Osteocyte (in vitro differentiated cells): Measurements from ENCODE around the gene AGFG1. TPM values are rescaled to one million over a fixed set of nuclear protein-coding genes. Genes with fewer than 3 reads are reported as not detected.

Source experiments
- DNase-seq: peaks from one replicate; pipeline ENCODE4 v3.0.0; 2021; ENCODE audit warnings: mixed read lengths; ENCODE audit not compliant: unreplicated experiment; ENCODE audit errors: extremely low spot score
- H3K27ac Mint-ChIP-seq: one replicate; pipeline ENCODE4 v1.8.0; 2021; ENCODE audit warnings: mild to moderate bottlenecking, mixed read lengths; ENCODE audit not compliant: unreplicated experiment
- H3K27me3 Mint-ChIP-seq: one replicate; pipeline ENCODE4 v1.8.0; 2021; ENCODE audit warnings: mixed read lengths; ENCODE audit not compliant: unreplicated experiment
- H3K36me3 Mint-ChIP-seq: one replicate; pipeline ENCODE4 v1.8.0; 2021; ENCODE audit warnings: mixed read lengths; ENCODE audit not compliant: unreplicated experiment
- H3K4me1 Mint-ChIP-seq: one replicate; pipeline ENCODE4 v1.8.0; 2021; ENCODE audit warnings: mixed read lengths; ENCODE audit not compliant: unreplicated experiment
- H3K4me3 Mint-ChIP-seq: one replicate; pipeline ENCODE4 v1.8.0; 2021; ENCODE audit warnings: mild to moderate bottlenecking, moderate library complexity, mixed read lengths; ENCODE audit not compliant: unreplicated experiment
- H3K9me3 Mint-ChIP-seq: one replicate; pipeline ENCODE4 v1.8.0; 2021; ENCODE audit warnings: mixed read lengths; ENCODE audit not compliant: unreplicated experiment
- total RNA-seq: library from RNA; stranded (reverse); gene quantifications from 2 replicates; pipeline ENCODE4 v1.2.1, GENCODE V29; 2021
- TF ChIP-seq, protein P1 (sequence below): fragments of 200-600 bp; sonication (generic); IDR thresholded peaks from 2 replicates; pipeline ENCODE4 v1.5.0; 2021; ENCODE audit warnings: antibody characterized with exemption, mild to moderate bottlenecking, moderate library complexity

Gene AGFG1
- total RNA-seq, 1 donor from 2014 or later: 55.1 TPM

DNA sequence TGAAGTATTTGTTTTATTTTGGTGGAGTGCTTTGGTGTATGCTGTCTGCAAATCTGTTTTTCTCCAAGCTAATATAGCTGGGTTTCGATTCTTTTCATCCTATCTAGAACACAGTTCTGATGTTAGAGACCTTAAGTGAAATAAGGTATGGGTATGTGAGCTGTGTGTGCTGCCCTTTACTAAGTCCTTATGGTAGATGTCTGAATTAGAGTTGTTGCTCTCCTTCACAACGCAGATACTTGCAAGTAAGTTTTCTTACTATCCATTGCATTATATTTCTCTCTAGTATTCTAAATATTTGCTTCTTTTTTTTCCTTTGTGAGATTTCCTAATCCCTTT lies 38.6 kb downstream of the AGFG1 start:
- no peak for DNase-seq
- Mint-ChIP-seq H3K4me1 (peaks cover 36% of the 10 kb centered on the region), H3K9me3 (no peaks in the 10 kb centered on the region), H3K36me3 (peaks cover 1% of the 10 kb centered on the region), H3K27ac (no peak overlapping the region), H3K27me3 (no peaks in the 10 kb centered on the region), H3K4me3 (no peak overlapping the region)
- TF ChIP-seq, protein P1, sequence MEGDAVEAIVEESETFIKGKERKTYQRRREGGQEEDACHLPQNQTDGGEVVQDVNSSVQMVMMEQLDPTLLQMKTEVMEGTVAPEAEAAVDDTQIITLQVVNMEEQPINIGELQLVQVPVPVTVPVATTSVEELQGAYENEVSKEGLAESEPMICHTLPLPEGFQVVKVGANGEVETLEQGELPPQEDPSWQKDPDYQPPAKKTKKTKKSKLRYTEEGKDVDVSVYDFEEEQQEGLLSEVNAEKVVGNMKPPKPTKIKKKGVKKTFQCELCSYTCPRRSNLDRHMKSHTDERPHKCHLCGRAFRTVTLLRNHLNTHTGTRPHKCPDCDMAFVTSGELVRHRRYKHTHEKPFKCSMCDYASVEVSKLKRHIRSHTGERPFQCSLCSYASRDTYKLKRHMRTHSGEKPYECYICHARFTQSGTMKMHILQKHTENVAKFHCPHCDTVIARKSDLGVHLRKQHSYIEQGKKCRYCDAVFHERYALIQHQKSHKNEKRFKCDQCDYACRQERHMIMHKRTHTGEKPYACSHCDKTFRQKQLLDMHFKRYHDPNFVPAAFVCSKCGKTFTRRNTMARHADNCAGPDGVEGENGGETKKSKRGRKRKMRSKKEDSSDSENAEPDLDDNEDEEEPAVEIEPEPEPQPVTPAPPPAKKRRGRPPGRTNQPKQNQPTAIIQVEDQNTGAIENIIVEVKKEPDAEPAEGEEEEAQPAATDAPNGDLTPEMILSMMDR: no peak

GRCh38 chr2:227511239-227511930 lies 39.4 kb downstream of the AGFG1 start:
- H3K27me3 Mint-ChIP-seq: no peaks in the 10 kb centered on the region
- no peak overlapping the region for H3K27ac Mint-ChIP-seq
- peaks cover 1% of the 10 kb centered on the region for H3K36me3 Mint-ChIP-seq
- no peak overlapping the region for H3K4me3 Mint-ChIP-seq
- no peak for DNase-seq
- no peaks in the 10 kb centered on the region for H3K9me3 Mint-ChIP-seq
- TF ChIP-seq, protein P1: no peak
- peaks cover 39% of the 10 kb centered on the region for H3K4me1 Mint-ChIP-seq

DNA sequence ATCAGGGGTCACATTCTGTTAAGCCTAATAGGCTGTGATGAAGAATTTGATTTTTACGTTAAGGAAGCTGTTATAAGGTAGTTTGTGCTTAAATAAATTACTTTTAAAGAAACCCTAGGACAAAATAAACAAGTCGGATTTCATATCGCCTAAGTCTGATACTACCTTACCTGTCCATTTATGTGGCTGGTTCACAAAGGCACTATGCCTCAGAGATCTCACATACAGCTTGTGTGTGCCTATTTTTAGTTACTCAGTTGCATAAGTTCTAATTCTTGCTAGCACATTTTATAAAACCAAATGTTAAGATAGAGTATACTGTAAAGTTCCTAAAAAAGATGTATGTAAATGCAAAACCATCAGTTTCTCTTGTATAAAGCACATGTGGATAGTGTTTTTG lies 40.0 kb downstream of the AGFG1 start:
- H3K36me3 Mint-ChIP-seq: peaks cover 1% of the 10 kb centered on the region
- TF ChIP-seq, protein P1: no peak
- DNase-seq: no peak
- no peak overlapping the region for H3K4me3 Mint-ChIP-seq
- no peak overlapping the region for H3K27ac Mint-ChIP-seq
- no peaks in the 10 kb centered on the region for H3K9me3 Mint-ChIP-seq
- peaks cover 36% of the 10 kb centered on the region for H3K4me1 Mint-ChIP-seq
- H3K27me3 Mint-ChIP-seq: no peaks in the 10 kb centered on the region

GRCh38 chr2:227513113-227513512 lies 41.2 kb downstream of the AGFG1 start:
- Mint-ChIP-seq H3K4me1 (peaks cover 44% of the 10 kb centered on the region), H3K27me3 (no peaks in the 10 kb centered on the region), H3K4me3 (no peak overlapping the region), H3K27ac (peak overlapping the region; percentile 21), H3K9me3 (no peaks in the 10 kb centered on the region), H3K36me3 (no peaks in the 10 kb centered on the region)
- TF ChIP-seq, protein P1: no peak
- no peak for DNase-seq

DNA sequence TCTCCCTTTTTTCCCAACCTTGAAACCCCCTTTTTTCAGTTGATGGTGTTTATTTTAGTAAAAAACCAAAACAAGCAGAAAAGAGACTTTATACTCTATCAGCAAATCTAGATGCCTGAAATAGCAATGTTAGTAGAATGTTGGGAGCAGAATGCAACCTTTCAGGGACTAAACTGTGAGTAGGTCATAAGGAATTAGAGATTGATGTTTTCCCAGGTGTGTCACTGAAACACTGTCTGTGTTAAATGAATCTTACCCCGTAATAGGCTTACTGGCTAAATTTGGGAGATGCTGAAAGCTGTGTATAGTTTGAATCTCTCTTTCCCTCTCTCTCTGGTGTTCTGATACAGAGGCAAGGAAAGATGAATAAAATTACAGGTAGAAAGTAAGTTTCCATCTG lies 43.8 kb downstream of the AGFG1 start:
- TF ChIP-seq, protein P1: no peak
- Mint-ChIP-seq H3K36me3 (peaks cover 6% of the 10 kb centered on the region), H3K9me3 (no peaks in the 10 kb centered on the region), H3K27me3 (no peaks in the 10 kb centered on the region), H3K4me1 (peaks cover 36% of the 10 kb centered on the region), H3K27ac (no peak overlapping the region), H3K4me3 (no peak overlapping the region)
- no peak for DNase-seq
